Cardiac muscle cell (in vitro differentiated cells and primary cell): ENCODE results near the gene STXBP2. TPM values are rescaled to one million over a fixed set of nuclear protein-coding genes. Genes with fewer than 3 reads are reported as not detected.

Experiments
- DNase-seq, 2 donors: peaks; one replicate each; pipeline versions ENCODE4 v3.0.0 to v3.0.0-alpha.2; 2010 to 2017; ENCODE audit warnings: low read depth in 1 of 2, low spot score in 1 of 2
- H3K27ac ChIP-seq: fragments of 200-600 bp; sonication (generic); 2 replicates; pipeline ENCODE4 v1.5.1; 2016
- H3K27me3 ChIP-seq: fragments of 200-600 bp; sonication (generic); 2 replicates; pipeline ENCODE4 v1.6.0; 2016; ENCODE audit warnings: control low read depth
- H3K36me3 ChIP-seq: fragments of 200-600 bp; sonication (generic); 2 replicates; pipeline ENCODE4 v1.5.1; 2016; ENCODE audit warnings: control low read depth
- H3K4me1 ChIP-seq: fragments of 200-600 bp; sonication (generic); 2 replicates; pipeline ENCODE4 v1.8.1; 2017; ENCODE audit warnings: low read depth, mild to moderate bottlenecking, mixed run types
- H3K4me3 ChIP-seq: fragments of 200-600 bp; sonication (generic); 2 replicates; pipeline ENCODE4 v1.5.1; 2016; ENCODE audit warnings: mild to moderate bottlenecking
- H3K9me3 ChIP-seq: fragments of 200-600 bp; sonication (generic); 2 replicates; pipeline ENCODE4 v1.5.1; 2017; ENCODE audit warnings: low read depth, mild to moderate bottlenecking, control low read depth
- CTCF ChIP-seq: IDR thresholded peaks from 2 replicates; pipeline ENCODE4 v1.5.1; 2012; ENCODE audit warnings: low read depth, mild to moderate bottlenecking, low read length
- polyA plus RNA-seq: library from polyadenylated mRNA; unstranded; fragments of >200 nt; fragmentation: Nextera tagmentation; extraction: Ambion mirVana; gene quantifications from 2 replicates; pipeline ENCODE4 v1.2.1, GENCODE V29; 2016
- total RNA-seq: library from RNA; depleted of rRNA; stranded (reverse); fragments of >200 nt; gene quantifications from 2 replicates; pipeline ENCODE4 v1.2.3, GENCODE V29; 2016

The STXBP2 gene
- total and polyA plus RNA-seq, 2 experiments from 2014 or later, result 32.7 to 33.6 TPM

GRCh38 chr19:7628589-7629311 is 8.2 kb upstream of the STXBP2 start:
- DNase-seq, result no peak

GRCh38 chr19:7629347-7630054 is 7.4 kb upstream of the STXBP2 start, which contains the start of the genes PET100 and XAB2:
Gene PET100 (plus strand): TSS chr19:7629793. CDS start chr19:7629834, 41 bp downstream.
Gene XAB2 (minus strand): TSS chr19:7629545. CDS start chr19:7629527, 18 bp downstream.
- Histone ChIP-seq H3K27ac (peak within 1 kb of the TSS; percentile 49), H3K9me3 (no peaks in the 10 kb centered on the region), H3K4me3 (peak within 1 kb of the TSS; percentile 94), H3K36me3 (peaks cover 3% of the 10 kb centered on the region), H3K4me1 (peaks cover 6% of the 10 kb centered on the region), H3K27me3 (no peaks in the 10 kb centered on the region)
- no peak for TF ChIP-seq CTCF
- DNase-seq, result peak; percentile 98 to 99

More at GRCh38 chr19:7628589-7629311, 8.2 kb upstream of the STXBP2 start:
- peaks cover 6% of the 10 kb centered on the region for H3K4me1 ChIP-seq
- no peak for TF ChIP-seq CTCF
- H3K36me3 ChIP-seq, result peaks cover 3% of the 10 kb centered on the region
- no peaks in the 10 kb centered on the region for H3K27me3 ChIP-seq
- H3K4me3 ChIP-seq, result peak overlapping the region; percentile 94
- H3K9me3 ChIP-seq, result no peaks in the 10 kb centered on the region
- H3K27ac ChIP-seq, result peak overlapping the region; percentile 49

- Histone ChIP-seq H3K36me3 (no peaks in the 10 kb centered on the region), H3K27ac (no peak overlapping the region), H3K9me3 (no peaks in the 10 kb centered on the region), H3K4me3 (no peak overlapping the region), H3K27me3 (no peaks in the 10 kb centered on the region), H3K4me1 (peaks cover 9% of the 10 kb centered on the region)
- no peak for TF ChIP-seq CTCF
- no peak for DNase-seq
Observed at GRCh38 chr19:7631577-7631976, 5.3 kb upstream of the STXBP2 start.

GRCh38 chr19:7632340-7633203 is 4.3 kb upstream of the STXBP2 start:
- Histone ChIP-seq H3K27me3 (no peaks in the 10 kb centered on the region), H3K4me1 (peaks cover 9% of the 10 kb centered on the region), H3K27ac (no peak overlapping the region), H3K9me3 (no peaks in the 10 kb centered on the region), H3K36me3 (no peaks in the 10 kb centered on the region), H3K4me3 (no peak overlapping the region)
- TF ChIP-seq CTCF, result no peak
- DNase-seq, result no peak

- no peaks in the 10 kb centered on the region for H3K27me3 ChIP-seq
- no peak for DNase-seq
- no peak for TF ChIP-seq CTCF
- no peak within 1 kb of the TSS for H3K27ac ChIP-seq
- H3K4me1 ChIP-seq, result peaks cover 5% of the 10 kb centered on the region
- H3K36me3 ChIP-seq, result no peaks in the 10 kb centered on the region
- no peak within 1 kb of the TSS for H3K4me3 ChIP-seq
- no peaks in the 10 kb centered on the region for H3K9me3 ChIP-seq
Observed at GRCh38 chr19:7633698-7634097, 3.2 kb upstream of the STXBP2 start, which contains the start of gene PCP2. Gene PCP2 (minus strand): TSS chr19:7633719. CDS start chr19:7633457, 262 bp downstream.
